Measurements from ENCODE around the gene PRSS21.

Gene PRSS21

GRCh38 chr16:2808181-2808580 lies 8.9 kb upstream of the PRSS21 start:
- DNase-seq, result no peak

GRCh38 chr16:2809149-2809760 lies 7.8 kb upstream of the PRSS21 start:
- no peak for DNase-seq

GRCh38 chr16:2810651-2811050 lies 6.4 kb upstream of the PRSS21 start:
- no peak for DNase-seq

- DNase-seq, result no peak
These were observed 5.2 kb upstream of the PRSS21 start for GRCh38 chr16:2811703-2812471.

- no peak for DNase-seq
These were observed 3.2 kb upstream of the PRSS21 start for GRCh38 chr16:2813771-2814221.

- no peak for DNase-seq
These were observed 2.3 kb upstream of the PRSS21 start for GRCh38 chr16:2814551-2815298.

- no peak for DNase-seq
These were observed 1.7 kb upstream of the PRSS21 start for GRCh38 chr16:2815299-2815771.

GRCh38 chr16:2817340-2818271 lies 569 bp downstream of the PRSS21 start:
- no peak for DNase-seq

- no peak for DNase-seq
These were observed 1.3 kb downstream of the PRSS21 start for GRCh38 chr16:2818272-2818876.

- no peak for DNase-seq
These were observed 2.3 kb downstream of the PRSS21 start for GRCh38 chr16:2819179-2819938.

GRCh38 chr16:2819939-2820835 lies 3.1 kb downstream of the PRSS21 start:
- DNase-seq, result no peak

- no peak for DNase-seq
These were observed 3.9 kb downstream of the PRSS21 start for GRCh38 chr16:2820836-2821486.

- no peak for DNase-seq
These were observed 4.6 kb downstream of the PRSS21 start for GRCh38 chr16:2821487-2822157.

- DNase-seq, result no peak
These were observed 5.1 kb downstream of the PRSS21 start for GRCh38 chr16:2822158-2822495.

GRCh38 chr16:2822496-2822895 lies 5.5 kb downstream of the PRSS21 start:
- no peak for DNase-seq

- no peak for DNase-seq
These were observed 7.6 kb downstream of the PRSS21 start for GRCh38 chr16:2824626-2825025.

GRCh38 chr16:2825049-2825742 lies 8.2 kb downstream of the PRSS21 start:
- DNase-seq, result no peak

- no peak for DNase-seq
These were observed 8.9 kb downstream of the PRSS21 start for GRCh38 chr16:2825906-2826305.

All from NCI-H1930 (cell line).